Liver (tissue), 9 donors: Measurements from ENCODE around the gene AP5B1. TPM values are rescaled to one million over a fixed set of nuclear protein-coding genes. Genes with fewer than 3 reads are reported as not detected.

ENCODE experiments used
- DNase-seq: peaks from one replicate; pipeline ENCODE4 v3.0.0-alpha.2; 2017; ENCODE audit warnings: low spot score
- H3K27ac ChIP-seq, 2 donors: one replicate each; pipeline ENCODE4 v1.7.0; 2013; ENCODE audit warnings: inconsistent platforms in 2 of 2, low read length in 2 of 2, control low read depth in 1 of 2, low read depth in 1 of 2, mild to moderate bottlenecking in 1 of 2
- H3K27me3 ChIP-seq, 4 donors: one replicate each; pipeline versions ENCODE4 v1.6.1 to v1.7.0; 2013; ENCODE audit warnings: low read length in 3 of 4, inconsistent platforms in 1 of 4, mild to moderate bottlenecking in 1 of 4, moderate library complexity in 1 of 4; ENCODE audit not compliant: control insufficient read depth in 4 of 4, insufficient read depth in 4 of 4
- H3K36me3 ChIP-seq, 4 donors: one replicate each; pipeline versions ENCODE4 v1.6.1 to v1.7.0; 2013; ENCODE audit warnings: low read length in 3 of 4, mild to moderate bottlenecking in 3 of 4, low read depth in 1 of 4, moderate library complexity in 1 of 4; ENCODE audit not compliant: control insufficient read depth in 4 of 4, insufficient read depth in 3 of 4
- H3K4me1 ChIP-seq, 4 donors: one replicate each; pipeline versions ENCODE4 v1.6.1 to v1.7.0; 2013; ENCODE audit warnings: low read length in 3 of 4, mild to moderate bottlenecking in 3 of 4, moderate library complexity in 1 of 4; ENCODE audit not compliant: control insufficient read depth in 4 of 4, insufficient read depth in 4 of 4
- H3K4me3 ChIP-seq, 3 donors: one replicate each; pipeline versions ENCODE4 v1.6.1 to v1.7.0; 2013; ENCODE audit warnings: low read length in 3 of 3, control low read depth in 1 of 3, low read depth in 1 of 3, mild to moderate bottlenecking in 1 of 3
- H3K9ac ChIP-seq, 2 donors: one replicate each; pipeline ENCODE4 v1.7.0; 2013; ENCODE audit warnings: low read length in 2 of 2, mild to moderate bottlenecking in 2 of 2, moderate library complexity in 2 of 2, control low read depth in 1 of 2, low read depth in 1 of 2
- H3K9me3 ChIP-seq, 4 donors: one replicate each; pipeline versions ENCODE4 v1.6.1 to v1.7.0; 2013; ENCODE audit warnings: low read length in 3 of 4; ENCODE audit not compliant: control insufficient read depth in 4 of 4
- ATF3 ChIP-seq: IDR thresholded peaks from 2 replicates; pipeline ENCODE4 v1.6.1; 2016; ENCODE audit warnings: antibody characterized with exemption
- CTCF ChIP-seq: fragments of 150-350 bp; IDR thresholded peaks from 2 replicates; pipeline ENCODE4 v1.5.1; 2017; ENCODE audit warnings: improper control_type of control experiment, low read depth, low read length; ENCODE audit not compliant: missing input control
- EGR1 ChIP-seq, 2 donors: IDR thresholded peaks; 2 replicates each; pipeline ENCODE4 v1.6.1; 2016 to 2018; ENCODE audit warnings: antibody characterized with exemption in 2 of 2, low read depth in 2 of 2
- FOXA1 ChIP-seq: IDR thresholded peaks from 2 replicates; pipeline ENCODE4 v1.6.1; 2016; ENCODE audit warnings: antibody characterized with exemption
- FOXA2 ChIP-seq: IDR thresholded peaks from 2 replicates; pipeline ENCODE4 v1.6.1; 2016; ENCODE audit warnings: antibody characterized with exemption
- GABPA ChIP-seq, 2 donors: IDR thresholded peaks in 1 of 2; conservative IDR thresholded peaks in 1 of 2; 2 replicates each; pipeline ENCODE4 v1.6.1; 2016; ENCODE audit warnings: antibody characterized with exemption in 2 of 2, mild to moderate bottlenecking in 1 of 2, moderate library complexity in 1 of 2
- HNF4A ChIP-seq, 2 donors: conservative IDR thresholded peaks; 2 replicates each; pipeline ENCODE4 v1.6.1; 2016; ENCODE audit warnings: antibody characterized with exemption in 2 of 2, mild to moderate bottlenecking in 2 of 2
- JUND ChIP-seq, 2 donors: IDR thresholded peaks; 2 replicates each; pipeline ENCODE4 v1.6.1; 2016; ENCODE audit warnings: antibody characterized with exemption in 2 of 2
- MAX ChIP-seq: IDR thresholded peaks from 2 replicates; pipeline ENCODE4 v1.6.1; 2016; ENCODE audit warnings: antibody characterized with exemption
- NR2F2 ChIP-seq: IDR thresholded peaks from 2 replicates; pipeline ENCODE4 v1.6.1; 2016; ENCODE audit warnings: antibody characterized with exemption
- RAD21 ChIP-seq, 2 donors: IDR thresholded peaks; 2 replicates each; pipeline ENCODE4 v1.6.1; 2016; ENCODE audit warnings: antibody characterized with exemption in 2 of 2, mild to moderate bottlenecking in 2 of 2
- REST ChIP-seq: IDR thresholded peaks from 2 replicates; pipeline ENCODE4 v1.6.1; 2016; ENCODE audit warnings: antibody characterized with exemption, mild to moderate bottlenecking
- RXRA ChIP-seq, 2 donors: IDR thresholded peaks; 2 replicates each; pipeline ENCODE4 v1.6.1; 2017 to 2018; ENCODE audit warnings: antibody characterized with exemption in 2 of 2, mild to moderate bottlenecking in 1 of 2
- SP1 ChIP-seq: IDR thresholded peaks from 2 replicates; pipeline ENCODE4 v1.6.1; 2018; ENCODE audit warnings: antibody characterized with exemption, mild to moderate bottlenecking
- TAF1 ChIP-seq: conservative IDR thresholded peaks from 2 replicates; pipeline ENCODE4 v1.6.1; 2016; ENCODE audit warnings: antibody characterized with exemption, mild to moderate bottlenecking
- YY1 ChIP-seq: IDR thresholded peaks from 2 replicates; pipeline ENCODE4 v1.6.1; 2016; ENCODE audit warnings: antibody characterized with exemption, mild to moderate bottlenecking
- ZBTB33 ChIP-seq: IDR thresholded peaks from 2 replicates; pipeline ENCODE4 v1.6.1; 2016; ENCODE audit warnings: antibody characterized with exemption
- WGBS: extraction: QIAGEN DNeasy Blood & Tissue Kit; methylation state at CpG from one replicate; pipeline ENCODE4 v1.1.7; 2013; 5-methylcytosine and 5-hydroxymethylcytosine counted together
- polyA plus RNA-seq, 2 donors: library from polyadenylated mRNA; stranded (reverse) in 1 of 2; unstranded in 1 of 2; fragments of 200-250 nt in 1 of 2; fragments of >200 nt in 1 of 2; fragmentation: Nextera tagmentation in 1 of 2; extraction: Ambion mirVana in 1 of 2; gene quantifications; one replicate each; pipeline versions ENCODE4 v1.2.1 to v1.2.3, GENCODE V29; 2013 to 2015
- total RNA-seq, 2 donors: library from RNA; depleted of rRNA; stranded (reverse); fragments of >200 nt; gene quantifications; one replicate each; pipeline ENCODE4 v1.2.3, GENCODE V29; 2014
- donor health status: healthy.
- donor health status: healthy.
- donor health status: healthy.
- donor health status: healthy.
- donor health status: healthy.

The AP5B1 gene
- total and polyA plus RNA-seq, 4 donors, result 2.0 to 10.8 (median 5.0) TPM

- no peak overlapping the region for H3K9ac ChIP-seq
- no peaks in the 10 kb centered on the region for H3K27me3 ChIP-seq
- H3K36me3 ChIP-seq, result no peaks in the 10 kb centered on the region
- no peak overlapping the region for H3K4me3 ChIP-seq
- H3K4me1 ChIP-seq, result peaks cover 0 to 5% (median 0%) of the 10 kb centered on the region in 4 donors
- no peak for TF ChIP-seq RXRA (IDR thresholded peaks at IDR 0.05)
- TF ChIP-seq ZBTB33, result no peak
- no peak for TF ChIP-seq FOXA2
- no peak for TF ChIP-seq SP1
- TF ChIP-seq GABPA (IDR thresholded peaks at IDR 0.05 in 1 of 2, conservative IDR thresholded peaks at IDR 0.05 in 1 of 2), result no peak
- TF ChIP-seq FOXA1, result no peak
- TF ChIP-seq REST, result no peak
- no peak for TF ChIP-seq YY1
- TF ChIP-seq HNF4A (conservative IDR thresholded peaks at IDR 0.05), result no peak
- no peak for TF ChIP-seq JUND (IDR thresholded peaks at IDR 0.05)
- TF ChIP-seq TAF1, result no peak
- no peak for TF ChIP-seq EGR1 (IDR thresholded peaks at IDR 0.05; ENCODE audit: low read depth in 2 of 2)
- TF ChIP-seq CTCF, result no peak
- TF ChIP-seq NR2F2, result no peak
- TF ChIP-seq MAX, result no peak
- no peak for TF ChIP-seq RAD21 (IDR thresholded peaks at IDR 0.05)
- no peak for TF ChIP-seq ATF3
- H3K27ac ChIP-seq, result no peak overlapping the region
- 62% methylated on average over 6 of the region's 6 CpGs for WGBS
- H3K9me3 ChIP-seq, result no peaks in the 10 kb centered on the region
- DNase-seq, result no peak
Measured at GRCh38 chr11:65771589-65772112, 9.1 kb downstream of the AP5B1 start.
